ENCODE results near the gene MYBPHL. TPM values are rescaled to one million over a fixed set of nuclear protein-coding genes. Genes with fewer than 3 reads are reported as not detected.

MYBPHL gene
- total and polyA plus RNA-seq, 12 donors = 0.23 to 2.7 (median 0.51) TPM; not detected in 1

- DNase-seq (no peak), ATAC-seq (no peak)
- Histone ChIP-seq H3K36me3 (no peaks in the 10 kb centered on the region), H3K4me1 (peaks cover 6 to 39% (median 10%) of the 10 kb centered on the region in 9 donors), H3K9me3 (no peaks in the 10 kb centered on the region), H3K27me3 (no peaks in the 10 kb centered on the region), H3K4me3 (peak overlapping the region in 9 of 10 donors; percentile 46 to 83 (median 74)), H3K27ac (peak overlapping the region in 5 of 10 donors; percentile 72 to 92 (median 84))
- intact Hi-C loops (cut with DNase I) = loop anchor here in 7 of 10 donors (2.0 to 5.0 kb wide), 4 partner anchors 25 to 250 kb away; partner anchors contain the start of gene MYBPHL (in 1 of the 7)
- WGBS, 2 donors = 65 to 70% methylated on average over 28 of the region's 28 CpGs
- TF ChIP-seq CTCF (IDR thresholded peaks at IDR 0.05) = no peak
Measured at GRCh38 chr1:109281680-109282496, 24.9 kb downstream of the MYBPHL start.

GRCh38 chr1:109280862-109281261 lies 25.9 kb downstream of the MYBPHL start:
- Histone ChIP-seq H3K27me3 (no peaks in the 10 kb centered on the region), H3K9me3 (no peaks in the 10 kb centered on the region), H3K27ac (no peak overlapping the region), H3K4me1 (peaks cover 6 to 39% (median 10%) of the 10 kb centered on the region in 9 donors), H3K36me3 (no peaks in the 10 kb centered on the region), H3K4me3 (no peak overlapping the region)
- no peak for ATAC-seq
- no peak for TF ChIP-seq CTCF (IDR thresholded peaks at IDR 0.05)
- 91 to 94% methylated on average over 12 of the region's 12 CpGs for WGBS, 2 donors
- no peak for DNase-seq
- intact Hi-C loops (cut with DNase I) = loop anchor here in 3 of 10 donors (2.0 to 5.0 kb wide), 3 partner anchors 114 to 251 kb away; no protein-coding TSS in a partner anchor

GRCh38 chr1:109279615-109280278 lies 27.1 kb downstream of the MYBPHL start:
- peaks cover 6 to 39% (median 10%) of the 10 kb centered on the region in 9 donors for H3K4me1 ChIP-seq
- DNase-seq (no peak), ATAC-seq (no peak)
- intact Hi-C loops (cut with DNase I) = loop anchor here in 7 of 10 donors (2.0 to 10.0 kb wide), 5 partner anchors 115 to 253 kb away; no protein-coding TSS in a partner anchor
- H3K27ac ChIP-seq = no peak overlapping the region
- no peaks in the 10 kb centered on the region for H3K9me3 ChIP-seq
- H3K4me3 ChIP-seq = no peak overlapping the region
- H3K27me3 ChIP-seq = no peaks in the 10 kb centered on the region
- 83 to 85% methylated on average over 5 of the region's 5 CpGs for WGBS, 2 donors
- H3K36me3 ChIP-seq = no peaks in the 10 kb centered on the region
- no peak for TF ChIP-seq CTCF (IDR thresholded peaks at IDR 0.05)

- ATAC-seq (peak; percentile 65 to 84 (median 78)), DNase-seq (peak; percentile 78 to 81)
- WGBS, 2 donors = 69 to 76% methylated on average over 7 of the region's 7 CpGs
- Histone ChIP-seq H3K9me3 (no peaks in the 10 kb centered on the region), H3K4me1 (peaks cover 0 to 29% (median 7%) of the 10 kb centered on the region in 9 donors), H3K27me3 (no peaks in the 10 kb centered on the region), H3K36me3 (no peaks in the 10 kb centered on the region), H3K4me3 (no peak overlapping the region), H3K27ac (no peak overlapping the region)
- intact Hi-C loops (cut with DNase I) = loop anchor here in 8 of 10 donors (1.0 to 10.0 kb wide), 5 partner anchors 121 to 255 kb away; no protein-coding TSS in a partner anchor
- TF ChIP-seq CTCF (IDR thresholded peaks at IDR 0.05) = peak; percentile 86 to 96 (median 89)
Measured at GRCh38 chr1:109277434-109278204, 29.2 kb downstream of the MYBPHL start.

Data from heart right ventricle (tissue), 16 donors.